HEK293 (cell line): ENCODE data around the gene SAP25.

Source experiments
- MZF1 ChIP-seq: fragments of 450-650 bp; formaldehyde crosslinking; IDR thresholded peaks from 2 replicates; pipeline ENCODE4 v1.5.1; 2017; ENCODE audit warnings: missing biosample characterization, missing genetic modification characterization, borderline replicate concordance
- REPIN1 ChIP-seq: fragments of 450-650 bp; formaldehyde crosslinking; IDR thresholded peaks from 2 replicates; pipeline ENCODE4 v1.5.1; 2017; ENCODE audit warnings: missing biosample characterization, missing genetic modification characterization, low read depth
- SP7 ChIP-seq: fragments of 450-650 bp; formaldehyde crosslinking; IDR thresholded peaks from 2 replicates; pipeline ENCODE4 v1.5.1; 2016; ENCODE audit warnings: missing biosample characterization, missing genetic modification characterization
- ZNF121 ChIP-seq: fragments of 450-650 bp; formaldehyde crosslinking; IDR thresholded peaks from 2 replicates; pipeline ENCODE4 v1.5.1; 2016; ENCODE audit warnings: missing biosample characterization, missing genetic modification characterization
- ZNF214 ChIP-seq: fragments of 450-650 bp; formaldehyde crosslinking; IDR thresholded peaks from 2 replicates; pipeline ENCODE4 v1.5.1; 2017; ENCODE audit warnings: missing biosample characterization, mild to moderate bottlenecking, missing genetic modification characterization, borderline replicate concordance
- ZNF335 ChIP-seq: fragments of 450-650 bp; formaldehyde crosslinking; conservative IDR thresholded peaks from 2 replicates; pipeline ENCODE4 v1.5.1; 2016; ENCODE audit warnings: missing biosample characterization, missing genetic modification characterization
- ZNF544 ChIP-seq: fragments of 450-650 bp; formaldehyde crosslinking; IDR thresholded peaks from 2 replicates; pipeline ENCODE4 v1.5.0; 2017; ENCODE audit warnings: missing biosample characterization, missing genetic modification characterization
- TF ChIP-seq, protein P1 (sequence below): fragments of 450-650 bp; formaldehyde crosslinking; IDR thresholded peaks from 2 replicates; pipeline ENCODE4 v1.5.1; 2016; ENCODE audit warnings: missing biosample characterization, missing genetic modification characterization
- TF ChIP-seq, protein P2 (sequence below): fragments of 450-650 bp; formaldehyde crosslinking; IDR thresholded peaks from 2 replicates; pipeline ENCODE4 v1.5.1; 2016; ENCODE audit warnings: missing biosample characterization, missing genetic modification characterization
- TF ChIP-seq, protein P3 (sequence below): IDR thresholded peaks from 2 replicates; pipeline ENCODE4 v1.6.1; 2011; ENCODE audit warnings: mild to moderate bottlenecking, low read depth, low read length, borderline replicate concordance

DNA sequence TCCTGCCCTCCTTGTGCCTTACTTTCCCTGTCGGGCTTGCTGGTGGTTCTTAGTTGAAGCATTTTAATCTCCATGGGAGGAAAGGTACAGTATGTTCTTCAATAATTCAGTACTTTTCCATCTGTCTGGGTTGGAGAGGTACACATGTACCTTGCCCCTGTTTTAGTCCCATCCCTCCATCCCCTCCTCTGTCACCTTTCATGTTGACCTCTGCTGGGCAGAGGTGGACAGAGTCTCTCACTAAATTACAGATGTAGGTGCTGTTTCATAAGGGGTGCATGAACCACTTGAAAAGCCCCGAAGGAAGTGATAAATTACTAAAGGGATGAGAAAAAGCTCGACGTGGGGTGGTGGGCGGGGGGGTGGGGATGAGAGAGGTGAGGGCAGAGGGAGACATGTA, 29.3 kb downstream of the SAP25 start:
- TF ChIP-seq, protein P1, sequence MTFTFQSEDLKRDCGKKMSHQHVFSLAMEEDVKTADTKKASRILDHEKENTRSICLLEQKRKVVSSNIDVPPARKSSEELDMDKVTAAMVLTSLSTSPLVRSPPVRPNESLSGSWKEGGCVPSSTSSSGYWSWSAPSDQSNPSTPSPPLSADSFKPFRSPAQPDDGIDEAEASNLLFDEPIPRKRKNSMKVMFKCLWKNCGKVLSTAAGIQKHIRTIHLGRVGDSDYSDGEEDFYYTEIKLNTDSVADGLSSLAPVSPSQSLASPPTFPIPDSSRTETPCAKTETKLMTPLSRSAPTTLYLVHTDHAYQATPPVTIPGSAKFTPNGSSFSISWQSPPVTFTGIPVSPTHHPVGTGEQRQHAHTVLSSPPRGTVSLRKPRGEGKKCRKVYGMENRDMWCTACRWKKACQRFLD (tag by site-specific recombination), result no peak
- TF ChIP-seq ZNF121 (tag by site-specific recombination) (no peak), ZNF544 (no peak), ZNF214 (tag by site-specific recombination) (no peak), MZF1 (tag by site-specific recombination) (no peak), ZNF335 (tag by site-specific recombination) (no peak), SP7 (tag by site-specific recombination) (no peak), REPIN1 (tag by site-specific recombination) (no peak)
- TF ChIP-seq, protein P2, sequence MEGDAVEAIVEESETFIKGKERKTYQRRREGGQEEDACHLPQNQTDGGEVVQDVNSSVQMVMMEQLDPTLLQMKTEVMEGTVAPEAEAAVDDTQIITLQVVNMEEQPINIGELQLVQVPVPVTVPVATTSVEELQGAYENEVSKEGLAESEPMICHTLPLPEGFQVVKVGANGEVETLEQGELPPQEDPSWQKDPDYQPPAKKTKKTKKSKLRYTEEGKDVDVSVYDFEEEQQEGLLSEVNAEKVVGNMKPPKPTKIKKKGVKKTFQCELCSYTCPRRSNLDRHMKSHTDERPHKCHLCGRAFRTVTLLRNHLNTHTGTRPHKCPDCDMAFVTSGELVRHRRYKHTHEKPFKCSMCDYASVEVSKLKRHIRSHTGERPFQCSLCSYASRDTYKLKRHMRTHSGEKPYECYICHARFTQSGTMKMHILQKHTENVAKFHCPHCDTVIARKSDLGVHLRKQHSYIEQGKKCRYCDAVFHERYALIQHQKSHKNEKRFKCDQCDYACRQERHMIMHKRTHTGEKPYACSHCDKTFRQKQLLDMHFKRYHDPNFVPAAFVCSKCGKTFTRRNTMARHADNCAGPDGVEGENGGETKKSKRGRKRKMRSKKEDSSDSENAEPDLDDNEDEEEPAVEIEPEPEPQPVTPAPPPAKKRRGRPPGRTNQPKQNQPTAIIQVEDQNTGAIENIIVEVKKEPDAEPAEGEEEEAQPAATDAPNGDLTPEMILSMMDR (tag by site-specific recombination), result no peak
- TF ChIP-seq, protein P3, sequence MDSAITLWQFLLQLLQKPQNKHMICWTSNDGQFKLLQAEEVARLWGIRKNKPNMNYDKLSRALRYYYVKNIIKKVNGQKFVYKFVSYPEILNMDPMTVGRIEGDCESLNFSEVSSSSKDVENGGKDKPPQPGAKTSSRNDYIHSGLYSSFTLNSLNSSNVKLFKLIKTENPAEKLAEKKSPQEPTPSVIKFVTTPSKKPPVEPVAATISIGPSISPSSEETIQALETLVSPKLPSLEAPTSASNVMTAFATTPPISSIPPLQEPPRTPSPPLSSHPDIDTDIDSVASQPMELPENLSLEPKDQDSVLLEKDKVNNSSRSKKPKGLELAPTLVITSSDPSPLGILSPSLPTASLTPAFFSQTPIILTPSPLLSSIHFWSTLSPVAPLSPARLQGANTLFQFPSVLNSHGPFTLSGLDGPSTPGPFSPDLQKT, result no peak
